H1 (cell line): ENCODE data around the gene ZFAND3. TPM values are rescaled to one million over a fixed set of nuclear protein-coding genes. Genes with fewer than 3 reads are reported as not detected.

Source experiments
- ATF2 ChIP-seq: IDR thresholded peaks from 2 replicates; pipeline ENCODE4 v1.6.1; 2012; ENCODE audit warnings: low read length, inconsistent platforms
- ATF3 ChIP-seq: IDR thresholded peaks from 2 replicates; pipeline ENCODE4 v1.6.1; 2011; ENCODE audit warnings: low read depth, mild to moderate bottlenecking, low read length; ENCODE audit not compliant: insufficient read depth
- BRCA1 ChIP-seq: IDR thresholded peaks from 2 replicates; pipeline ENCODE4 v1.6.1; 2012; ENCODE audit warnings: low read depth, low read length, improper control_type of control experiment
- CBX8 ChIP-seq: fragments of 300-800, 300-1000 bp; sonication (generic); IDR thresholded peaks from 2 replicates; pipeline ENCODE4 v1.7.1; 2016; ENCODE audit warnings: low read depth, low read length, borderline replicate concordance
- CEBPB ChIP-seq: IDR thresholded peaks from 2 replicates; pipeline ENCODE4 v1.6.1; 2012; ENCODE audit warnings: low read depth, low read length
- CHD2 ChIP-seq: IDR thresholded peaks from 2 replicates; pipeline ENCODE4 v1.6.1; 2012; ENCODE audit warnings: low read length, improper control_type of control experiment
- CTBP2 ChIP-seq: IDR thresholded peaks from 2 replicates; pipeline ENCODE4 v1.7.0; 2011; ENCODE audit warnings: borderline replicate concordance, mild to moderate bottlenecking, moderate library complexity, mixed read lengths, low read length; ENCODE audit not compliant: insufficient read depth, insufficient read length
- CTCF ChIP-seq, 3 experiments: IDR thresholded peaks; 1 replicate in 2 of 3; 2 replicates in 1 of 3; pipeline versions ENCODE4 v1.5.1 to v1.6.1; 2011; ENCODE audit warnings: low read length in 3 of 3, mild to moderate bottlenecking in 3 of 3, inconsistent platforms in 2 of 3, low read depth in 1 of 3, moderate library complexity in 1 of 3; ENCODE audit not compliant: insufficient read depth in 1 of 3; ENCODE audit errors: control extremely low read depth in 1 of 3
- FOSL1 ChIP-seq: IDR thresholded peaks from 2 replicates; pipeline ENCODE4 v1.6.1; 2011; ENCODE audit warnings: mild to moderate bottlenecking, low read depth, low read length, moderate library complexity; ENCODE audit not compliant: insufficient read depth
- GTF2F1 ChIP-seq: IDR thresholded peaks from 2 replicates; pipeline ENCODE4 v1.6.1; 2012; ENCODE audit warnings: low read depth, low read length, improper control_type of control experiment, borderline replicate concordance
- JUND ChIP-seq: IDR thresholded peaks from 2 replicates; pipeline ENCODE4 v1.6.1; 2011; ENCODE audit warnings: mild to moderate bottlenecking, improper control_type of control experiment, low read length
- KDM1A ChIP-seq: fragments of 200-600, 300-600 bp; sonication (generic); IDR thresholded peaks from 2 replicates; pipeline ENCODE4 v1.7.1; 2016; ENCODE audit warnings: mild to moderate bottlenecking, low read length, borderline replicate concordance
- NANOG ChIP-seq: IDR thresholded peaks from 2 replicates; pipeline ENCODE4 v1.6.1; 2011; ENCODE audit warnings: low read length, low read depth, mild to moderate bottlenecking, inconsistent platforms; ENCODE audit not compliant: insufficient read depth, poor library complexity, severe bottlenecking
- PHF8 ChIP-seq: fragments of 200-600 bp; sonication (generic); conservative IDR thresholded peaks from 2 replicates; pipeline ENCODE4 v1.7.1; 2012; ENCODE audit warnings: low read depth, mild to moderate bottlenecking, inconsistent platforms, low read length, moderate library complexity
- RAD21 ChIP-seq, 2 experiments: IDR thresholded peaks in 1 of 2; conservative IDR thresholded peaks in 1 of 2; 2 replicates each; pipeline ENCODE4 v1.6.1; 2011; ENCODE audit warnings: low read depth in 2 of 2, low read length in 2 of 2, improper control_type of control experiment in 1 of 2, inconsistent platforms in 1 of 2, mild to moderate bottlenecking in 1 of 2, moderate library complexity in 1 of 2
- SP2 ChIP-seq: IDR thresholded peaks from 2 replicates; pipeline ENCODE4 v1.6.1; 2012; ENCODE audit warnings: mild to moderate bottlenecking, low read length, inconsistent platforms
- SP4 ChIP-seq: IDR thresholded peaks from 2 replicates; pipeline ENCODE4 v1.6.1; 2012; ENCODE audit warnings: low read length, inconsistent platforms
- SRF ChIP-seq: IDR thresholded peaks from 2 replicates; pipeline ENCODE4 v1.6.1; 2011; ENCODE audit warnings: mild to moderate bottlenecking, low read depth, low read length, moderate library complexity
- SUZ12 ChIP-seq: fragments of 200-600 bp; sonication (generic); IDR thresholded peaks from 2 replicates; pipeline ENCODE4 v1.6.1; 2012; ENCODE audit warnings: mild to moderate bottlenecking, inconsistent platforms, low read length, moderate library complexity, mixed read lengths
- TAF1 ChIP-seq: IDR thresholded peaks from 2 replicates; pipeline ENCODE4 v1.6.1; 2011; ENCODE audit warnings: mild to moderate bottlenecking, low read depth, low read length
- polyA plus RNA-seq, 7 experiments: library from polyadenylated mRNA; depleted of rRNA in 3 of 7; stranded (reverse) in 5 of 7; unstranded in 2 of 7; fragments of >200 nt in 5 of 7; fragments of 200-250 nt in 2 of 7; gene quantifications; 1 replicate in 5 of 7; 2 replicates in 1 of 7; 4 replicates in 1 of 7; pipeline versions ENCODE4 v1.2.1 to v1.2.3, GENCODE V29; 2011 to 2013; ENCODE audit warnings: missing spikeins in 2 of 7, mixed read lengths in 2 of 7
- total RNA-seq: library from RNA; stranded (reverse); fragmentation: NEBNext Ultra II Directional; extraction: Animal tissue kit (Norgen Biotek cat#: 25700); gene quantifications from 2 replicates; pipeline ENCODE4 v1.2.1, GENCODE V29; 2021

Gene ZFAND3
- total and polyA plus RNA-seq, 2 of the 8 experiments (the other 6 are each of a cell fraction or from before 2014, with no cell fraction given), result 13.0 to 51.3 TPM

- no peak for TF ChIP-seq ATF3
- TF ChIP-seq ATF2, result no peak
- TF ChIP-seq NANOG, result no peak
- TF ChIP-seq SP2, result no peak
- TF ChIP-seq TAF1, result peak; percentile 53; the same call in 1 of the 2 replicates
- no peak for TF ChIP-seq GTF2F1
- no peak for TF ChIP-seq CTBP2
- no peak for TF ChIP-seq CHD2
- no peak for TF ChIP-seq BRCA1
- TF ChIP-seq CTCF (IDR thresholded peaks at IDR 0.05; ENCODE audit: control extremely low read depth in 1 of 3, insufficient read depth in 1 of 3, low read depth in 1 of 3, low read length in 3 of 3), result no peak
- no peak for TF ChIP-seq SP4
- TF ChIP-seq CBX8, result no peak
- no peak for TF ChIP-seq SUZ12
- no peak for TF ChIP-seq KDM1A
- peak; percentile 31 for TF ChIP-seq PHF8
- no peak for TF ChIP-seq FOSL1
- no peak for TF ChIP-seq SRF
- TF ChIP-seq CEBPB, result no peak
- no peak for TF ChIP-seq RAD21 (IDR thresholded peaks at IDR 0.05 in 1 of 2, conservative IDR thresholded peaks at IDR 0.05 in 1 of 2; ENCODE audit: low read depth in 2 of 2, low read length in 2 of 2)
- TF ChIP-seq JUND, result no peak
Observed at GRCh38 chr6:37818536-37819176, 871 bp upstream of the ZFAND3 start (continued).
